Measurements from ENCODE around the gene PFN3. TPM values are rescaled to one million over a fixed set of nuclear protein-coding genes. Genes with fewer than 3 reads are reported as not detected.
A peak's percentile ranks its signal among the peaks of the same experiment; 100 is the strongest.

Gene PFN3
- total and polyA plus RNA-seq, 2 of the 13 experiments (the other 11 are each of a cell fraction or from before 2014, with no cell fraction given): not detected

DNA sequence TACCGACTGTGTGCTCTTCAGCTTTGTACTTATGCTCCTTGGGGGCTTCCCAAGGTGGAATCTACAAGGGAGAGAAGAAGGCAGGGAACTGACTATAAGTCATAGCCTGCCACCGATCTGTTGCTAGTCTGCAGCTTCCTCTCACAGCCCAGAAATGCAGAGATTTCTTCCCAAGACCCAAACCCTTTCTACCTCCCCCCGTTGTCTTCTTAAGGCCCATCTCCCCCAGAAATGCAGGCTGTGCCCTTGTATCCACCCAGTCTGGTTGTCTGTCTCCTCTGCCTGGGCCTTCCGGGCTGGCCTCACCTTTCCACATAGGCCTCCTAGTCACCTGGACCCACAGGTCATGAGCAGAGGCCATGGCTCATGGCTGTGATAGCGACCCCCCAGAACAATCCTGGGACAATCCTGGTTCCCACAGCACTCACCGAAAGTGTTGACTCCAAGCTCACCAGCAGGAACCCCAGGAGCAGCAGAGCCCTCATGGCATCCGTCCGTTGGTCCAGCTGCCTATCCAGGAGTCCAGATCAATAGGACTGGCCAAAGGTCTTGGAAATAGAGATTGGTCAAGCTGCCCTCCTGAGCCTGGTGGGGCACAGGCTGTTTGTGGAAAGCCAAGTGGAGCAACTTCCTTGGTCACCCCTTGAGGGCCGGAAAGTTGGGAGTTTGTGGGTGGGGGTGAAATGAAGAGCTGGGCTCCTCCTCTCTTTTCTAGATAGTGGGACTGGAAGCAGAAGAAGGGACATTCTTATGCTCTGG lies 8.8 kb upstream of the PFN3 start, which contains the start of gene F12 (continued):
- no peak for TF ChIP-seq SAFB2 (CRISPR knock-in tag; IDR thresholded peaks at IDR 0.05; ENCODE audit: borderline replicate concordance, low read depth)
- no peak for TF ChIP-seq RFX3 (CRISPR knock-in tag; IDR thresholded peaks at IDR 0.05)
- TF ChIP-seq ZNF709 (CRISPR knock-in tag; IDR thresholded peaks at IDR 0.05): no peak
- no peak for TF ChIP-seq ZNF609 (CRISPR knock-in tag; IDR thresholded peaks at IDR 0.05; ENCODE audit: borderline replicate concordance)
- TF ChIP-seq MTERF4 (CRISPR knock-in tag; IDR thresholded peaks at IDR 0.05): no peak
- TF ChIP-seq, protein P1, sequence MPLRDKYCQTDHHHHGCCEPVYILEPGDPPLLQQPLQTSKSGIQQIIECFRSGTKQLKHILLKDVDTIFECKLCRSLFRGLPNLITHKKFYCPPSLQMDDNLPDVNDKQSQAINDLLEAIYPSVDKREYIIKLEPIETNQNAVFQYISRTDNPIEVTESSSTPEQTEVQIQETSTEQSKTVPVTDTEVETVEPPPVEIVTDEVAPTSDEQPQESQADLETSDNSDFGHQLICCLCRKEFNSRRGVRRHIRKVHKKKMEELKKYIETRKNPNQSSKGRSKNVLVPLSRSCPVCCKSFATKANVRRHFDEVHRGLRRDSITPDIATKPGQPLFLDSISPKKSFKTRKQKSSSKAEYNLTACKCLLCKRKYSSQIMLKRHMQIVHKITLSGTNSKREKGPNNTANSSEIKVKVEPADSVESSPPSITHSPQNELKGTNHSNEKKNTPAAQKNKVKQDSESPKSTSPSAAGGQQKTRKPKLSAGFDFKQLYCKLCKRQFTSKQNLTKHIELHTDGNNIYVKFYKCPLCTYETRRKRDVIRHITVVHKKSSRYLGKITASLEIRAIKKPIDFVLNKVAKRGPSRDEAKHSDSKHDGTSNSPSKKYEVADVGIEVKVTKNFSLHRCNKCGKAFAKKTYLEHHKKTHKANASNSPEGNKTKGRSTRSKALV (CRISPR knock-in tag; IDR thresholded peaks at IDR 0.05): no peak
- peak; percentile 47; the same call in 1 of the 2 replicates for TF ChIP-seq TBX2 (CRISPR knock-in tag; IDR thresholded peaks at IDR 0.05; ENCODE audit: borderline replicate concordance)
- no peak for TF ChIP-seq YEATS2 (CRISPR knock-in tag; IDR thresholded peaks at IDR 0.05; ENCODE audit: borderline replicate concordance)
- no peak for TF ChIP-seq ZSCAN9 (CRISPR knock-in tag; IDR thresholded peaks at IDR 0.05; ENCODE audit: borderline replicate concordance)
- no peak for TF ChIP-seq TCF7 (IDR thresholded peaks at IDR 0.05; ENCODE audit: low read depth)
- TF ChIP-seq ZBTB33 (CRISPR knock-in tag; IDR thresholded peaks at IDR 0.05): no peak
- no peak for TF ChIP-seq ZNF337 (CRISPR knock-in tag; IDR thresholded peaks at IDR 0.05; ENCODE audit: borderline replicate concordance, low read depth)
- no peak for TF ChIP-seq ZNF704 (CRISPR knock-in tag; IDR thresholded peaks at IDR 0.05; ENCODE audit: borderline replicate concordance)
- TF ChIP-seq ZNF607 (CRISPR knock-in tag; IDR thresholded peaks at IDR 0.05; ENCODE audit: borderline replicate concordance): no peak
- TF ChIP-seq, protein P2, sequence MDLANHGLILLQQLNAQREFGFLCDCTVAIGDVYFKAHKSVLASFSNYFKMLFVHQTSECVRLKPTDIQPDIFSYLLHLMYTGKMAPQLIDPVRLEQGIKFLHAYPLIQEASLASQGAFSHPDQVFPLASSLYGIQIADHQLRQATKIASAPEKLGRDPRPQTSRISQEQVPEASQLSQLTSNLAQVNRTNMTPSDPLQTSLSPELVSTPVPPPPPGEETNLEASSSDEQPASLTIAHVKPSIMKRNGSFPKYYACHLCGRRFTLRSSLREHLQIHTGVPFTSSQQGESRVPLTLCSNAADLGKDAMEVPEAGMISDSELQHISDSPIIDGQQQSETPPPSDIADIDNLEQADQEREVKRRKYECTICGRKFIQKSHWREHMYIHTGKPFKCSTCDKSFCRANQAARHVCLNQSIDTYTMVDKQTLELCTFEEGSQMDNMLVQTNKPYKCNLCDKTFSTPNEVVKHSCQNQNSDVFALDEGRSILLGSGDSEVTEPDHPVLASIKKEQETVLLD (CRISPR knock-in tag; IDR thresholded peaks at IDR 0.05; ENCODE audit: low read depth): no peak

All from HepG2 (cell line).